Ishikawa (cell line): Measurements from ENCODE around the gene LPP.

Experiments
- CEBPB ChIP-seq: IDR thresholded peaks from 2 replicates; pipeline ENCODE4 v1.6.1; 2012
- EGR1 ChIP-seq: IDR thresholded peaks from 2 replicates; pipeline ENCODE4 v1.6.1; 2012
- EP300 ChIP-seq: IDR thresholded peaks from 2 replicates; pipeline ENCODE4 v1.6.1; 2012; ENCODE audit warnings: borderline replicate concordance
- FOXM1 ChIP-seq: IDR thresholded peaks from 2 replicates; pipeline ENCODE4 v1.6.1; 2012; ENCODE audit warnings: low read depth, borderline replicate concordance
- MAX ChIP-seq: IDR thresholded peaks from 2 replicates; pipeline ENCODE4 v1.6.1; 2012
- NFIC ChIP-seq: IDR thresholded peaks from 2 replicates; pipeline ENCODE4 v1.6.1; 2012
- RAD21 ChIP-seq: IDR thresholded peaks from 2 replicates; pipeline ENCODE4 v1.6.1; 2012; ENCODE audit warnings: low read depth
- REST ChIP-seq: IDR thresholded peaks from 2 replicates; pipeline ENCODE4 v1.6.1; 2012; ENCODE audit warnings: low read depth, mild to moderate bottlenecking
- TAF1 ChIP-seq: IDR thresholded peaks from 2 replicates; pipeline ENCODE4 v1.6.1; 2012; ENCODE audit warnings: low read depth, mild to moderate bottlenecking
- TCF12 ChIP-seq: IDR thresholded peaks from 2 replicates; pipeline ENCODE4 v1.6.1; 2012; ENCODE audit warnings: low read depth
- TEAD4 ChIP-seq: IDR thresholded peaks from 2 replicates; pipeline ENCODE4 v1.6.1; 2012
- USF1 ChIP-seq: IDR thresholded peaks from 2 replicates; pipeline ENCODE4 v1.6.1; 2012
- YY1 ChIP-seq: IDR thresholded peaks from 2 replicates; pipeline ENCODE4 v1.6.1; 2012; ENCODE audit warnings: low read depth
- ZBTB7A ChIP-seq: IDR thresholded peaks from 2 replicates; pipeline ENCODE4 v1.6.1; 2012; ENCODE audit warnings: low read depth

- TF ChIP-seq NFIC (no peak), EP300 (no peak), REST (no peak), MAX (no peak), USF1 (no peak), EGR1 (no peak), RAD21 (no peak), TCF12 (no peak), YY1 (no peak), TEAD4 (no peak), FOXM1 (no peak), CEBPB (no peak), TAF1 (no peak), ZBTB7A (no peak)
These were observed 55.8 kb downstream of the LPP start for GRCh38 chr3:188209740-188210139.
